HEK293 (cell line): ENCODE measurements around the gene KIF26B.

Experiments used
- SALL2 ChIP-seq: fragments of 450-650 bp; formaldehyde crosslinking; IDR thresholded peaks from 2 replicates; pipeline ENCODE4 v1.5.0; 2017; ENCODE audit warnings: missing biosample characterization, mild to moderate bottlenecking, missing genetic modification characterization, borderline replicate concordance
- ZNF202 ChIP-seq: fragments of 450-650 bp; formaldehyde crosslinking; IDR thresholded peaks from 2 replicates; pipeline ENCODE4 v1.5.1; 2016; ENCODE audit warnings: missing biosample characterization, missing genetic modification characterization, borderline replicate concordance
- ZNF274 ChIP-seq, 2 experiments: fragments of 200-500 bp in 1 of 2; fragments of 450-650 bp in 1 of 2; sonication (Bioruptor generic) in 1 of 2; formaldehyde crosslinking in 1 of 2; IDR thresholded peaks; 2 replicates each; pipeline versions ENCODE4 v1.5.1 to v1.6.1; 2014 to 2016; ENCODE audit warnings: borderline replicate concordance in 1 of 2, inconsistent platforms in 1 of 2, low read length in 1 of 2, missing biosample characterization in 1 of 2, missing genetic modification characterization in 1 of 2

GRCh38 chr1:245156041-245156735 is 1.4 kb downstream of the KIF26B start:
- TF ChIP-seq ZNF202 (no peak), ZNF274 (IDR thresholded peaks at IDR 0.05; ENCODE audit: low read length) (no peak), ZNF274 (tag by site-specific recombination; IDR thresholded peaks at IDR 0.05; ENCODE audit: borderline replicate concordance) (no peak), SALL2 (tag by site-specific recombination) (no peak)
